Suprapubic skin (tissue), 4 donors: ENCODE results near the gene ARID4B. TPM values are rescaled to one million over a fixed set of nuclear protein-coding genes. Genes with fewer than 3 reads are reported as not detected.
"Not testable (repeated sequence)": the region's sequence is repeated elsewhere in the genome, so short reads cannot be mapped to it uniquely, and the experiment has no call there.

Source experiments
- DNase-seq, 2 donors: peaks; one replicate each; pipeline ENCODE4 v3.0.0-alpha.2; 2019; ENCODE audit warnings: low spot score in 2 of 2
- H3K27ac ChIP-seq: fragments of 200-600 bp; sonication (generic); one replicate; pipeline ENCODE4 v1.5.1; 2019
- H3K27me3 ChIP-seq: fragments of 200-600 bp; sonication (generic); one replicate; pipeline ENCODE4 v1.5.1; 2019
- H3K36me3 ChIP-seq: fragments of 200-600 bp; sonication (generic); one replicate; pipeline ENCODE4 v1.5.1; 2019
- H3K4me1 ChIP-seq: fragments of 200-600 bp; sonication (generic); one replicate; pipeline ENCODE4 v1.5.1; 2019
- H3K4me3 ChIP-seq: fragments of 200-600 bp; sonication (generic); one replicate; pipeline ENCODE4 v1.5.1; 2019; ENCODE audit warnings: mild to moderate bottlenecking
- H3K9me3 ChIP-seq: fragments of 200-600 bp; sonication (generic); one replicate; pipeline ENCODE4 v1.5.1; 2019
- EP300 ChIP-seq: sonication (generic); formaldehyde crosslinking; IDR thresholded peaks from one replicate; pipeline ENCODE4 v1.6.1; 2017; ENCODE audit warnings: antibody characterized with exemption
- POLR2A ChIP-seq, 2 donors: fragments of 450-650 bp; IDR thresholded peaks; one replicate each; pipeline ENCODE4 v1.6.1; 2017; ENCODE audit warnings: antibody characterized with exemption in 2 of 2, mild to moderate bottlenecking in 2 of 2, moderate library complexity in 2 of 2
- POLR2AphosphoS5 ChIP-seq, 3 donors: sonication (generic); formaldehyde crosslinking; IDR thresholded peaks; one replicate each; pipeline ENCODE4 v1.6.1; 2017; ENCODE audit warnings: antibody characterized with exemption in 3 of 3
- WGBS: methylation state at CpG from one replicate; pipeline ENCODE4 v1.1.5; 2018; 5-methylcytosine and 5-hydroxymethylcytosine counted together
- total RNA-seq, 4 donors: library from RNA; depleted of rRNA; stranded (reverse); fragments of >200 nt; gene quantifications; one replicate each; pipeline ENCODE4 v1.1.0, GENCODE V29; 2016
- TF ChIP-seq, protein P1 (sequence below), 2 donors: fragments of 200-600 bp in 1 of 2; fragments of 450-650 bp in 1 of 2; sonication (generic) in 1 of 2; IDR thresholded peaks; one replicate each; pipeline ENCODE4 v1.5.1; 2016 to 2019; ENCODE audit warnings: antibody characterized with exemption in 2 of 2, mild to moderate bottlenecking in 1 of 2, moderate library complexity in 1 of 2

Gene ARID4B
- total RNA-seq, 4 donors from 2014 or later: 21.4 to 62.7 (median 31.8) TPM

DNA sequence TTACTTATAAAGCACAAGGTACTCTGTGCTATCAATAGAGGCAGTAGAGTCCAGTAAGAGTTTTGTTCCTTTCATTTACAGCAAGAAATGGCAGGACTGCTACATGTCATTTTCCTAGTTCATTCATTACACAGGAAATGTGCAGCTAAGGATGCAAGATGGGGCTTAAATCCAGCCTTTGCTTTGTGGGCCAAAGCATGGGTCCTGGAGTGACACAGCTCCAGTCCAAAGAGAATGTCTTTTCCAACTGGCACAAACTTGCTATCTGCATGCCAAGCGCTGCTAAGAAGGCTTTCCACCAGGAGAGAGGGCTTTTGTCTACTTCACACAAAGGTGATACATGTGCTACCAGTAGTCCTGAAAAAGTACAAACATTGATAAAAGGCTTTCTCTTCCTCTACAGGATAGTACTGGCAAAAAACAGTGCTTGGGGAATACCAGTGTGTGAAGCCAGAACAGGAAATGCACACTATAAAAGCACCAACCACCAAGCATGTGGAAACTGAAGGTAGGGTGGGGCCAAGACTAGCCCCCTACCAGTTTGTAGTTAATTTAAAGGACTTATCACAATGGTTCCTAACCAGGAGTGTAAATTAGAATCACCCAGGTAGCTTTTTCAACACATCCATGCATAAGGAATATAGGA lies 68.7 kb downstream of the ARID4B start:
- TF ChIP-seq POLR2AphosphoS5 (IDR thresholded peaks at IDR 0.05): no peak
- no peak for TF ChIP-seq EP300
- TF ChIP-seq, protein P1, sequence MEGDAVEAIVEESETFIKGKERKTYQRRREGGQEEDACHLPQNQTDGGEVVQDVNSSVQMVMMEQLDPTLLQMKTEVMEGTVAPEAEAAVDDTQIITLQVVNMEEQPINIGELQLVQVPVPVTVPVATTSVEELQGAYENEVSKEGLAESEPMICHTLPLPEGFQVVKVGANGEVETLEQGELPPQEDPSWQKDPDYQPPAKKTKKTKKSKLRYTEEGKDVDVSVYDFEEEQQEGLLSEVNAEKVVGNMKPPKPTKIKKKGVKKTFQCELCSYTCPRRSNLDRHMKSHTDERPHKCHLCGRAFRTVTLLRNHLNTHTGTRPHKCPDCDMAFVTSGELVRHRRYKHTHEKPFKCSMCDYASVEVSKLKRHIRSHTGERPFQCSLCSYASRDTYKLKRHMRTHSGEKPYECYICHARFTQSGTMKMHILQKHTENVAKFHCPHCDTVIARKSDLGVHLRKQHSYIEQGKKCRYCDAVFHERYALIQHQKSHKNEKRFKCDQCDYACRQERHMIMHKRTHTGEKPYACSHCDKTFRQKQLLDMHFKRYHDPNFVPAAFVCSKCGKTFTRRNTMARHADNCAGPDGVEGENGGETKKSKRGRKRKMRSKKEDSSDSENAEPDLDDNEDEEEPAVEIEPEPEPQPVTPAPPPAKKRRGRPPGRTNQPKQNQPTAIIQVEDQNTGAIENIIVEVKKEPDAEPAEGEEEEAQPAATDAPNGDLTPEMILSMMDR (IDR thresholded peaks at IDR 0.05): no peak
- no peak for TF ChIP-seq POLR2A (IDR thresholded peaks at IDR 0.05)
- Histone ChIP-seq H3K36me3 (peaks cover 3% of the 10 kb centered on the region), H3K4me3 (no peak overlapping the region), H3K27ac (no peak overlapping the region), H3K9me3 (no peaks in the 10 kb centered on the region), H3K27me3 (no peaks in the 10 kb centered on the region), H3K4me1 (peaks cover 3% of the 10 kb centered on the region)
- WGBS: 69% methylated on average over 1 of the region's 1 CpG
- no peak for DNase-seq

- not testable (repeated sequence) for H3K27ac ChIP-seq, DNase-seq, H3K36me3 ChIP-seq, H3K27me3 ChIP-seq, H3K9me3 ChIP-seq, H3K4me3 ChIP-seq, H3K4me1 ChIP-seq
- 88% methylated on average over 6 of the region's 6 CpGs for WGBS
These were observed 69.9 kb downstream of the ARID4B start for GRCh38 chr1:235258068-235258467.

GRCh38 chr1:235254721-235255120 lies 73.3 kb downstream of the ARID4B start:
- Histone ChIP-seq H3K27ac (no peak overlapping the region), H3K4me3 (no peak overlapping the region), H3K4me1 (peaks cover 7% of the 10 kb centered on the region), H3K9me3 (no peaks in the 10 kb centered on the region), H3K27me3 (no peaks in the 10 kb centered on the region), H3K36me3 (peaks cover 3% of the 10 kb centered on the region)
- WGBS: 74% methylated on average over 1 of the region's 1 CpG
- DNase-seq: no peak
- TF ChIP-seq EP300 (no peak), POLR2A (IDR thresholded peaks at IDR 0.05) (no peak), POLR2AphosphoS5 (IDR thresholded peaks at IDR 0.05) (no peak)
- TF ChIP-seq, protein P1 (IDR thresholded peaks at IDR 0.05): no peak

DNA sequence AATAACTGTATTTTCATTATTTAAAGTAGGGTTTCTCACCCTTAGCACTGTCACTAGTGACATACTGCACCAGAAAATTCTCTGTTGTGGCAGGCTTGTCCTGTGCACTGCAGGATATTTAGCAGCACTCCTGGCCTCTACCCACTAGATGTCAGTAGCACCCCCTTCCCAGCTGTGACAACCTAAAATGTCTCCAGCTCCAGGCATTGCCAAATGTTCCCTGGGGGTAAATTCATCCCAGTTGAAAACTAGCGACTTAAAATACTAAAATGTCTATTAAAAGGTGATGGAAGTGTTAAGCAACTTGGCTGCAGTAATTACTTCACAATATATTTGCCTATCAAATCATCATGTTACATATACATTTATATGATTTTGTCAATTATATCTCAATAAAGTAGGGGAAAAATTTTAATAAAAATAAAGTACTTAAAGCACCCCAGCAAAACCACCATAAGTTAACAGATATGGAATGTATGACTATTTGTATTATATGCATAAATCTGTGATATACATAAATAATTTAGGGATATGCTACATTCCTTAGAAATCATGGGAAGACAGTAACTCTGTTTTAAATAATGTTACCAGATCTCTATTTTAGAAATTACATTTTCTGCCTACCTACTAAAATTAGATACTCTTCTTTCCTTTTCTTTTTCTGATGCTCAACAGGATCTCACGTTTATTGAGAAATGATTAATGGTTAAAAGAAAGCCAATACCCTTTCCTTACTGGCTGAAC lies 74.6 kb downstream of the ARID4B start:
- no peak overlapping the region for H3K27ac ChIP-seq
- WGBS: 30% methylated on average over 2 of the region's 2 CpGs
- H3K36me3 ChIP-seq: peaks cover 5% of the 10 kb centered on the region
- H3K4me1 ChIP-seq: peaks cover 4% of the 10 kb centered on the region
- no peak overlapping the region for H3K4me3 ChIP-seq
- no peaks in the 10 kb centered on the region for H3K9me3 ChIP-seq
- DNase-seq: peak in 1 of 2 donors; percentile 71
- no peak for TF ChIP-seq EP300
- no peak for TF ChIP-seq POLR2A (IDR thresholded peaks at IDR 0.05)
- TF ChIP-seq, protein P1 (IDR thresholded peaks at IDR 0.05): peak; percentile 78 to 79
- H3K27me3 ChIP-seq: no peaks in the 10 kb centered on the region

GRCh38 chr1:235250430-235250829 lies 77.5 kb downstream of the ARID4B start:
- peaks cover 12% of the 10 kb centered on the region for H3K4me1 ChIP-seq
- 89% methylated on average over 3 of the region's 3 CpGs for WGBS

More at GRCh38 chr1:235250430-235250829, 77.5 kb downstream of the ARID4B start:
- TF ChIP-seq, protein P1 (IDR thresholded peaks at IDR 0.05): no peak
- TF ChIP-seq POLR2AphosphoS5 (IDR thresholded peaks at IDR 0.05): no peak
- no peak for TF ChIP-seq EP300
- no peak for TF ChIP-seq POLR2A (IDR thresholded peaks at IDR 0.05)
- Histone ChIP-seq H3K27me3 (no peaks in the 10 kb centered on the region), H3K36me3 (peaks cover 19% of the 10 kb centered on the region), H3K4me3 (no peak overlapping the region), H3K27ac (no peak overlapping the region), H3K9me3 (no peaks in the 10 kb centered on the region)
- DNase-seq: no peak
